H9 (cell line): Measurements from ENCODE around the gene EIF4G2. TPM values are rescaled to one million over a fixed set of nuclear protein-coding genes. Genes with fewer than 3 reads are reported as not detected.
A peak's percentile ranks its signal among the peaks of the same experiment; 100 is the strongest.

Experiments
- DNase-seq: peaks from one replicate; pipeline ENCODE4 v3.0.0-alpha.2; 2017
- H2AFZ ChIP-seq: one replicate; pipeline ENCODE4 v1.6.1; 2013; ENCODE audit warnings: mild to moderate bottlenecking, low read length, control low read depth, moderate library complexity
- H2AK5ac ChIP-seq: 2 replicates; pipeline ENCODE4 v1.6.1; 2013; ENCODE audit warnings: low read length, control low read depth, mixed read lengths; ENCODE audit not compliant: insufficient read length
- H2BK120ac ChIP-seq: one replicate; pipeline ENCODE4 v1.6.1; 2013; ENCODE audit warnings: low read depth, mild to moderate bottlenecking, low read length, control low read depth, inconsistent platforms; ENCODE audit not compliant: poor library complexity, severe bottlenecking
- H2BK12ac ChIP-seq: 2 replicates; pipeline ENCODE4 v1.6.1; 2013; ENCODE audit warnings: low read length, control low read depth, mixed read lengths, low read depth; ENCODE audit not compliant: insufficient read length
- H2BK15ac ChIP-seq: 2 replicates; pipeline ENCODE4 v1.6.1; 2013; ENCODE audit warnings: low read depth, low read length, control low read depth
- H2BK20ac ChIP-seq: one replicate; pipeline ENCODE4 v1.6.1; 2013; ENCODE audit warnings: low read depth, mild to moderate bottlenecking, low read length, control low read depth, inconsistent platforms; ENCODE audit not compliant: poor library complexity, severe bottlenecking
- H2BK5ac ChIP-seq: 2 replicates; pipeline ENCODE4 v1.6.1; 2013; ENCODE audit warnings: low read length, control low read depth, mixed read lengths; ENCODE audit not compliant: insufficient read length
- H3K14ac ChIP-seq: 2 replicates; pipeline ENCODE4 v1.6.1; 2013; ENCODE audit warnings: low read length, control low read depth; ENCODE audit not compliant: insufficient read depth
- H3K18ac ChIP-seq: 2 replicates; pipeline ENCODE4 v1.6.1; 2013; ENCODE audit warnings: low read depth, mild to moderate bottlenecking, mixed read lengths, low read length, control low read depth; ENCODE audit not compliant: insufficient read length
- H3K23ac ChIP-seq: 2 replicates; pipeline ENCODE4 v1.6.1; 2013; ENCODE audit warnings: low read length, control low read depth, mixed read lengths, low read depth; ENCODE audit not compliant: insufficient read length
- H3K23me2 ChIP-seq: 2 replicates; pipeline ENCODE4 v1.6.1; 2013; ENCODE audit warnings: low read depth, mild to moderate bottlenecking, mixed read lengths, low read length, control low read depth; ENCODE audit not compliant: insufficient read length, poor library complexity, severe bottlenecking
- H3K27ac ChIP-seq: 2 replicates; pipeline ENCODE4 v1.5.1; 2013; ENCODE audit warnings: low read length, control low read depth, mixed read lengths, low read depth; ENCODE audit not compliant: insufficient read length
- H3K27me3 ChIP-seq: 2 replicates; pipeline ENCODE4 v1.6.1; 2013; ENCODE audit warnings: low read length, control low read depth, inconsistent platforms; ENCODE audit not compliant: insufficient read depth
- H3K4ac ChIP-seq: 2 replicates; pipeline ENCODE4 v1.6.1; 2013; ENCODE audit warnings: low read depth, mild to moderate bottlenecking, control low read depth, inconsistent platforms, low read length, moderate library complexity
- H3K4me1 ChIP-seq: 2 replicates; pipeline ENCODE4 v1.6.1; 2013; ENCODE audit warnings: low read length, control low read depth, inconsistent platforms; ENCODE audit not compliant: insufficient read depth
- H3K4me2 ChIP-seq: 2 replicates; pipeline ENCODE4 v1.6.1; 2013; ENCODE audit warnings: low read length, control low read depth, mixed read lengths; ENCODE audit not compliant: insufficient read length, insufficient read depth
- H3K56ac ChIP-seq: 2 replicates; pipeline ENCODE4 v1.6.1; 2013; ENCODE audit warnings: low read depth, mild to moderate bottlenecking, mixed read lengths, low read length, control low read depth; ENCODE audit not compliant: insufficient read length
- H3K79me1 ChIP-seq: 2 replicates; pipeline ENCODE4 v1.6.1; 2013; ENCODE audit warnings: low read depth, mild to moderate bottlenecking, moderate library complexity, low read length, control low read depth, inconsistent platforms; ENCODE audit not compliant: insufficient read depth, poor library complexity, severe bottlenecking
- H3K79me2 ChIP-seq: 2 replicates; pipeline ENCODE4 v1.6.1; 2013; ENCODE audit warnings: low read length, control low read depth, inconsistent platforms; ENCODE audit not compliant: insufficient read depth
- H3K9ac ChIP-seq: 2 replicates; pipeline ENCODE4 v1.6.1; 2013; ENCODE audit warnings: low read length, control low read depth, mixed read lengths; ENCODE audit not compliant: insufficient read length; ENCODE audit errors: extremely low read depth
- H3K9me3 ChIP-seq: one replicate; pipeline ENCODE4 v1.6.1; 2013; ENCODE audit warnings: low read depth, low read length, inconsistent platforms; ENCODE audit not compliant: control insufficient read depth
- H3T11ph ChIP-seq: one replicate; pipeline ENCODE4 v1.6.1; 2013; ENCODE audit warnings: mild to moderate bottlenecking, low read length, control low read depth, inconsistent platforms
- H4K20me1 ChIP-seq: one replicate; pipeline ENCODE4 v1.6.1; 2013; ENCODE audit not compliant: control insufficient read depth, insufficient read length, insufficient read depth
- H4K5ac ChIP-seq: 2 replicates; pipeline ENCODE4 v1.6.1; 2013; ENCODE audit warnings: low read depth, mild to moderate bottlenecking, mixed read lengths, low read length, control low read depth; ENCODE audit not compliant: insufficient read length
- H4K8ac ChIP-seq: replicated peaks from 2 replicates; pipeline ENCODE4 v1.6.1; 2013; ENCODE audit warnings: low read length, control low read depth, mixed read lengths, low read depth; ENCODE audit not compliant: insufficient read length
- H4K91ac ChIP-seq: 2 replicates; pipeline ENCODE4 v1.6.1; 2013; ENCODE audit warnings: low read depth, mild to moderate bottlenecking, moderate library complexity, mixed read lengths, low read length, control low read depth; ENCODE audit not compliant: insufficient read length
- H3K27ac Mint-ChIP-seq, 3 experiments: 2 replicates in 2 of 3; 3 replicates in 1 of 3; pipeline ENCODE4 v1.8.0; 2020 to 2021; ENCODE audit warnings: mixed read lengths in 3 of 3, mild to moderate bottlenecking in 1 of 3, moderate library complexity in 1 of 3
- H3K27me3 Mint-ChIP-seq: 2 replicates; pipeline ENCODE4 v1.8.0; 2021; ENCODE audit warnings: low read depth, mild to moderate bottlenecking, moderate library complexity, mixed read lengths
- H3K36me3 Mint-ChIP-seq, 3 experiments: 2 replicates in 2 of 3; 3 replicates in 1 of 3; pipeline ENCODE4 v1.8.0; 2020 to 2021; ENCODE audit warnings: low read depth in 3 of 3, mixed read lengths in 3 of 3; ENCODE audit not compliant: insufficient read depth in 1 of 3
- H3K4me1 Mint-ChIP-seq, 2 experiments: 2 replicates each; pipeline ENCODE4 v1.8.0; 2020; ENCODE audit warnings: mixed read lengths in 2 of 2
- H3K4me3 Mint-ChIP-seq, 2 experiments: 2 replicates in 1 of 2; 3 replicates in 1 of 2; pipeline ENCODE4 v1.8.0; 2020 to 2021; ENCODE audit warnings: mild to moderate bottlenecking in 2 of 2, mixed read lengths in 2 of 2, moderate library complexity in 1 of 2
- H3K9me3 Mint-ChIP-seq, 2 experiments: 2 replicates in 1 of 2; 3 replicates in 1 of 2; pipeline ENCODE4 v1.8.0; 2020; ENCODE audit warnings: mild to moderate bottlenecking in 2 of 2, mixed read lengths in 2 of 2, moderate library complexity in 1 of 2
- WGBS: extraction: QIAGEN DNeasy Blood & Tissue Kit; methylation state at CpG from one replicate; pipeline ENCODE4 v1.1.7; 2013; ENCODE audit warnings: missing lambda C conversion rate, low lambda C conversion rate, mixed read lengths; ENCODE audit not compliant: insufficient read length; ENCODE audit errors: extremely low coverage; 5-methylcytosine and 5-hydroxymethylcytosine counted together
- total RNA-seq: library from RNA; stranded (reverse); gene quantifications from 2 replicates; pipeline ENCODE4 v1.2.1, GENCODE V29; 2021
- TF ChIP-seq, protein P1 (sequence below): fragments of 200-600 bp; sonication (generic); conservative IDR thresholded peaks from 3 replicates; pipeline ENCODE4 v1.8.0; 2021; ENCODE audit warnings: antibody characterized with exemption, mild to moderate bottlenecking

EIF4G2 gene
- total RNA-seq, 1 experiment from 2014 or later, result 1,013 TPM

DNA sequence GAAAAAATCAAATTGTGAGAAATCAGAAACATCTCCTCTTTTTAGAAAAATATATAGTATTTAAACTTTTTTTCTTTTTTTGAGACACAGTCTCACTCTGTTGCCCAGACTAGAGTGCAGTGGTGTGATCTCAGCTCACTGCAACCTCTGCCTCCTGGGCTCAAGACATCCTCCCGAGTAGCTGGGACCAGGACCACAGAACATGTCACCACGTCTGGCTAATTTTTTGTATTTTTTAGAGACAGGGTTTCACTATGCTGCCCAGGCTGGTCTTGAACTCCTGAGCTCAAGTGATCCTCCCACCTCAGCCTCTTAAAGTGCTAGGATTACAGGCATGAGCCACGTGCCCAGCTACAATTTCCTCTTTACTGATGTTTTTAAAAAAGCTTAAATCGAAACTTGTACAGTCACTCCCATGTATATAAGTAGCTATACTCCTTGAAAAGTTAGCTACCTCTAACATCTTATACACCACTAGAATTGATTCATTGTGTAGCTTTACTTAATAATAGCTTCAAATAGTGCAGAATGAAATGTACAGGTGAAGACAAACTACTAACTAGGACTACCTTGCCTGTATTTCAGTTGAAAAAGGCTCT lies 10.3 kb downstream of the EIF4G2 start:
- H3K23me2 ChIP-seq, result no peaks in the 10 kb centered on the region
- no peaks in the 10 kb centered on the region for H3K4me1 ChIP-seq
- H3K9ac ChIP-seq, result no peak overlapping the region
- Mint-ChIP-seq H3K36me3 (peaks cover 59 to 76% (median 69%) of the 10 kb centered on the region in 3 experiments), H3K4me1 (peaks cover 0 to under 1% of the 10 kb centered on the region in 2 experiments; a peak in 2 of 4 replicates), H3K27ac (0 out of 7 replicates have a peak overlapping the region, but pooled peaks of 1 of the 3 experiments have one; percentile 68), H3K9me3 (no peaks in the 10 kb centered on the region), H3K27me3 (peaks cover 2% of the 10 kb centered on the region; the same call in 1 of the 2 replicates), H3K4me3 (no peak overlapping the region)
- no peak overlapping the region for H3K14ac ChIP-seq
- no peak overlapping the region for H2BK5ac ChIP-seq
- TF ChIP-seq, protein P1, sequence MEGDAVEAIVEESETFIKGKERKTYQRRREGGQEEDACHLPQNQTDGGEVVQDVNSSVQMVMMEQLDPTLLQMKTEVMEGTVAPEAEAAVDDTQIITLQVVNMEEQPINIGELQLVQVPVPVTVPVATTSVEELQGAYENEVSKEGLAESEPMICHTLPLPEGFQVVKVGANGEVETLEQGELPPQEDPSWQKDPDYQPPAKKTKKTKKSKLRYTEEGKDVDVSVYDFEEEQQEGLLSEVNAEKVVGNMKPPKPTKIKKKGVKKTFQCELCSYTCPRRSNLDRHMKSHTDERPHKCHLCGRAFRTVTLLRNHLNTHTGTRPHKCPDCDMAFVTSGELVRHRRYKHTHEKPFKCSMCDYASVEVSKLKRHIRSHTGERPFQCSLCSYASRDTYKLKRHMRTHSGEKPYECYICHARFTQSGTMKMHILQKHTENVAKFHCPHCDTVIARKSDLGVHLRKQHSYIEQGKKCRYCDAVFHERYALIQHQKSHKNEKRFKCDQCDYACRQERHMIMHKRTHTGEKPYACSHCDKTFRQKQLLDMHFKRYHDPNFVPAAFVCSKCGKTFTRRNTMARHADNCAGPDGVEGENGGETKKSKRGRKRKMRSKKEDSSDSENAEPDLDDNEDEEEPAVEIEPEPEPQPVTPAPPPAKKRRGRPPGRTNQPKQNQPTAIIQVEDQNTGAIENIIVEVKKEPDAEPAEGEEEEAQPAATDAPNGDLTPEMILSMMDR, result no peak
- WGBS, result no CpG with 5 or more reads among the region's 4 CpGs
- no peak overlapping the region for H4K5ac ChIP-seq
- no peak overlapping the region for H3K27ac ChIP-seq
- no peak overlapping the region for H3K4me2 ChIP-seq
- H4K91ac ChIP-seq, result no peak overlapping the region
- no peak for DNase-seq
- no peaks in the 10 kb centered on the region for H3K79me2 ChIP-seq
- no peaks in the 10 kb centered on the region for H3K79me1 ChIP-seq
- H3K9me3 ChIP-seq, result no peaks in the 10 kb centered on the region
- H2BK20ac ChIP-seq, result no peak overlapping the region
- no peaks in the 10 kb centered on the region for H3K27me3 ChIP-seq
- H2AFZ ChIP-seq, result no peak overlapping the region
- no peak overlapping the region for H3K23ac ChIP-seq
- H2BK12ac ChIP-seq, result no peak overlapping the region
- H4K8ac ChIP-seq, result no peak overlapping the region
- no peak overlapping the region for H3T11ph ChIP-seq
- H3K4ac ChIP-seq, result no peak overlapping the region
- no peak overlapping the region for H3K18ac ChIP-seq
- H2BK15ac ChIP-seq, result no peak overlapping the region
- H2BK120ac ChIP-seq, result no peak overlapping the region
- H2AK5ac ChIP-seq, result no peak overlapping the region
- H4K20me1 ChIP-seq, result no peaks in the 10 kb centered on the region
- no peak overlapping the region for H3K56ac ChIP-seq
